Measurements from ENCODE around the gene PTGIS. TPM values are rescaled to one million over a fixed set of nuclear protein-coding genes. Genes with fewer than 3 reads are reported as not detected.

PTGIS gene
- total and polyA plus RNA-seq, 2 of the 4 experiments (the other 2 are of a cell fraction), result 1.6 to 2.6 TPM

DNA sequence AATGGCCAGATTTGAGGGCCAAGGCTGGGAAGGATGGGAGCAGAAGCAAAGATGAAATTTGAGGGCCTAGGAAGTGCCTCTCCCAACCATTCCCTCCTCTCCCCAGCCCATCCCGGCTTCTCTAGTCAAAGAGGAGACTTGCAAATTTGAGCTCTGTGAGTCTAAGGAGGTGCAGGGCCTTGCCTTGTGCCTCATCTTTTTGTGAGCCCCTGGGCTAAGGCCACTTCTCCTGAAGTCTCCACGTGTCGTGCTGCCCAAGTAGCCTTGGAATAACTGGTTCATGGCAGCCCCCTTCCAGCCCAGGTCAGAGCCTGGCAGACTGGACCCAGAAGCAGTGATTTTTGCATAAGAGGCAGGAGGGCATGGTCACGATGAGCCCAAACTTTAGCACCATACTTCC, 6.7 kb downstream of the PTGIS start:
- Histone ChIP-seq H2BK120ac (ENCODE audit: low read depth, low read length) (peak overlapping the region; percentile 49; the same call in 1 of the 2 replicates), H3K18ac (ENCODE audit: low read depth, low read length) (peak overlapping the region; percentile 63), H2BK5ac (ENCODE audit: low read depth, low read length, poor library complexity, severe bottlenecking) (no peak overlapping the region), H3K4ac (ENCODE audit: low read depth, low read length) (0 out of 2 replicates have a peak overlapping the region, but pooled peaks have one; percentile 22), H4K20me1 (ENCODE audit: insufficient read depth, low read length) (no peaks in the 10 kb centered on the region), H3K4me2 (ENCODE audit: low read depth, low read length) (no peak overlapping the region), H4K8ac (ENCODE audit: low read depth in 2 of 2, low read length in 2 of 2) (peak overlapping the region; percentile 34 to 85; a peak in 3 of 4 replicates), H4K91ac (ENCODE audit: insufficient read depth, low read depth, low read length) (peak overlapping the region; percentile 36; the same call in 1 of the 2 replicates), H3K9me1 (ENCODE audit: insufficient read depth, low read length) (0 out of 2 replicates have a peak, but pooled peaks cover 11% of the 10 kb centered on the region), H3K14ac (replicated peaks; ENCODE audit: low read depth, low read length) (0 out of 2 replicates have a peak overlapping the region, but pooled peaks have one; percentile 12), H3K4me1 (ENCODE audit: control insufficient read depth, insufficient read depth, low read length) (peaks cover 14% of the 10 kb centered on the region), H3K79me1 (ENCODE audit: low read depth in 1 of 2, low read length in 2 of 2) (peaks cover 0 to 3% of the 10 kb centered on the region in 2 experiments; a peak in 1 of 4 replicates), H2BK20ac (ENCODE audit: low read depth, low read length) (peak overlapping the region; percentile 48), H4K5ac (ENCODE audit: low read depth, low read length) (peak overlapping the region; percentile 65; the same call in 1 of the 2 replicates), H3K56ac (ENCODE audit: extremely low read depth, insufficient read depth, low read length) (no peak overlapping the region), H3K9me3 (ENCODE audit: control insufficient read depth, insufficient read depth, low read length) (no peaks in the 10 kb centered on the region), H3K27ac (ENCODE audit: insufficient read depth, low read length) (no peak overlapping the region), H3K9ac (ENCODE audit: low read depth, low read length) (no peak overlapping the region), H2AFZ (replicated peaks; ENCODE audit: low read length, poor library complexity) (no peak overlapping the region), H3K23ac (ENCODE audit: low read depth, low read length) (no peak overlapping the region), H3K27me3 (ENCODE audit: control insufficient read depth, insufficient read depth, low read length) (no peaks in the 10 kb centered on the region; the same call in 1 of the 2 replicates), H2AK9ac (replicated peaks; ENCODE audit: low read depth, low read length, poor library complexity) (peak overlapping the region; percentile 46), H3K36me3 (ENCODE audit: control insufficient read depth, insufficient read depth, low read length) (no peaks in the 10 kb centered on the region), H3K4me3 (ENCODE audit: insufficient read depth, low read depth, low read length) (no peak overlapping the region), H2BK15ac (ENCODE audit: low read depth, low read length) (peak overlapping the region; percentile 43; the same call in 1 of the 3 replicates), H2AK5ac (ENCODE audit: low read depth, low read length) (peak overlapping the region; percentile 35)
- DNase-seq (no peak), ATAC-seq (ENCODE audit: low read depth) (no peak)
- BruUV-seq (replicated peaks), result no TSS peak
- dilution Hi-C loops (cut with HindIII; ENCODE audit: low sequenced_read_pairs, unreplicated experiment) (no loop called here), intact Hi-C loops (cut with micrococcal nuclease) (no loop called here), in situ Hi-C loops (cut with MboI; ENCODE audit: low sequenced_read_pairs) (no loop called here)
- POLR2A ChIA-PET (ENCODE audit: unreplicated experiment), result no interaction called here
- TF ChIP-seq POLR2A (IDR thresholded peaks at IDR 0.05; ENCODE audit: low read depth, low read length) (no peak), MXI1 (IDR thresholded peaks at IDR 0.05; ENCODE audit: borderline replicate concordance, low read depth, low read length) (no peak), SMC3 (IDR thresholded peaks at IDR 0.05; ENCODE audit: low read depth, low read length) (no peak), RCOR1 (IDR thresholded peaks at IDR 0.05; ENCODE audit: insufficient replicate concordance, low read length) (no peak), CHD1 (IDR thresholded peaks at IDR 0.05; ENCODE audit: low read depth, low read length) (no peak), MAFK (IDR thresholded peaks at IDR 0.05; ENCODE audit: low read depth, low read length) (no peak), RAD21 (IDR thresholded peaks at IDR 0.05; ENCODE audit: low read length) (no peak), RFX5 (IDR thresholded peaks at IDR 0.05; ENCODE audit: low read depth, low read length) (no peak)
- TF ChIP-seq, protein P1, sequence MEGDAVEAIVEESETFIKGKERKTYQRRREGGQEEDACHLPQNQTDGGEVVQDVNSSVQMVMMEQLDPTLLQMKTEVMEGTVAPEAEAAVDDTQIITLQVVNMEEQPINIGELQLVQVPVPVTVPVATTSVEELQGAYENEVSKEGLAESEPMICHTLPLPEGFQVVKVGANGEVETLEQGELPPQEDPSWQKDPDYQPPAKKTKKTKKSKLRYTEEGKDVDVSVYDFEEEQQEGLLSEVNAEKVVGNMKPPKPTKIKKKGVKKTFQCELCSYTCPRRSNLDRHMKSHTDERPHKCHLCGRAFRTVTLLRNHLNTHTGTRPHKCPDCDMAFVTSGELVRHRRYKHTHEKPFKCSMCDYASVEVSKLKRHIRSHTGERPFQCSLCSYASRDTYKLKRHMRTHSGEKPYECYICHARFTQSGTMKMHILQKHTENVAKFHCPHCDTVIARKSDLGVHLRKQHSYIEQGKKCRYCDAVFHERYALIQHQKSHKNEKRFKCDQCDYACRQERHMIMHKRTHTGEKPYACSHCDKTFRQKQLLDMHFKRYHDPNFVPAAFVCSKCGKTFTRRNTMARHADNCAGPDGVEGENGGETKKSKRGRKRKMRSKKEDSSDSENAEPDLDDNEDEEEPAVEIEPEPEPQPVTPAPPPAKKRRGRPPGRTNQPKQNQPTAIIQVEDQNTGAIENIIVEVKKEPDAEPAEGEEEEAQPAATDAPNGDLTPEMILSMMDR (conservative IDR thresholded peaks at IDR 0.05; ENCODE audit: low read depth, low read length), result no peak
- CTCF ChIA-PET, result interaction anchor here (0.5 kb wide), 1 partner anchor 354 kb away, joined by 5 read pairs; no protein-coding TSS in a partner anchor
- 90% methylated on average over 2 of the region's 4 CpGs; no CpG with 5 or more reads in 1 of the 2 experiments for WGBS, 2 experiments (ENCODE audit: extremely low coverage in 2 of 2, insufficient read length in 1 of 2)
